A549 (cell line): Measurements from ENCODE around the gene CNTNAP2. TPM values are rescaled to one million over a fixed set of nuclear protein-coding genes. Genes with fewer than 3 reads are reported as not detected.

Source experiments
- ATAC-seq, 2 experiments: fragments of 200-7000 bp in 1 of 2; fragments of >200 bp in 1 of 2; cut with Nextera tagmentation in 1 of 2; cut with Tn5 transposase in 1 of 2; 3 replicates each; pipeline versions ENCODE4 v1.8.0 to v1.9.1; 2018 to 2020; ENCODE audit warnings: mild to moderate bottlenecking in 1 of 2, moderate library complexity in 1 of 2
- CTCF ChIA-PET: fragments of 300-600 bp; sonication (Branson Sonifier 250); formaldehyde crosslinking; extraction: SDS; loops from one replicate; lab custom pipeline; 2021; ENCODE audit warnings: antibody characterized with exemption, inconsistent platforms; lab: Yijun Ruan, JAX
- POLR2A ChIA-PET: fragments of 350-600 bp; formaldehyde crosslinking; extraction: SDS; loops from one replicate; lab custom pipeline; 2021; ENCODE audit warnings: antibody characterized with exemption, inconsistent platforms; lab: Yijun Ruan, JAX
- DNase-seq, 2 experiments: peaks; one replicate each; pipeline versions ENCODE4 v3.0.0 to v3.0.0-alpha.2; 2011 to 2016; ENCODE audit warnings: low read depth in 1 of 2, low spot score in 1 of 2
- FAIRE-seq: peaks from 2 replicates; lab custom pipeline; 2011; peaks lifted over from hg19 to GRCh38; lab: Jason Lieb, UNC
- H3K27ac ChIP-seq, 2 experiments: fragments of >200 bp; sonication (Bioruptor Twin); formaldehyde crosslinking; 3 replicates each; pipeline ENCODE4 v1.5.1; 2016 to 2017
- H3K4me1 ChIP-seq: fragments of >200 bp; sonication (Bioruptor Twin); formaldehyde crosslinking; 3 replicates; pipeline ENCODE4 v1.6.1; 2016
- H3K4me2 ChIP-seq: fragments of >200 bp; sonication (Bioruptor Twin); formaldehyde crosslinking; 3 replicates; pipeline ENCODE4 v1.6.1; 2016
- H3K4me3 ChIP-seq: fragments of >200 bp; sonication (Bioruptor Twin); formaldehyde crosslinking; 3 replicates; pipeline ENCODE4 v1.5.1; 2016
- H3K9me3 ChIP-seq: fragments of >200 bp; sonication (Bioruptor Twin); formaldehyde crosslinking; 3 replicates; pipeline ENCODE4 v1.6.1; 2016
- CBX2 ChIP-seq: fragments of 200-600 bp; sonication (generic); IDR thresholded peaks from 2 replicates; pipeline ENCODE4 v1.6.1; 2016; ENCODE audit warnings: low read depth, mild to moderate bottlenecking, borderline replicate concordance
- CTCF ChIP-seq: fragments of >200 bp; sonication (Bioruptor Twin); formaldehyde crosslinking; IDR thresholded peaks from 3 replicates; pipeline ENCODE4 v1.5.1; 2016
- EHMT2 ChIP-seq: fragments of 200-600 bp; sonication (generic); IDR thresholded peaks from 2 replicates; pipeline ENCODE4 v1.6.1; 2016; ENCODE audit warnings: antibody characterized with exemption, low read depth, mild to moderate bottlenecking, moderate library complexity
- FOXS1 ChIP-seq: fragments of 250-450 bp; sonication (Bioruptor Pico); IDR thresholded peaks from 2 replicates; pipeline ENCODE4 v1.5.0; 2020; ENCODE audit warnings: mild to moderate bottlenecking, moderate library complexity
- HEYL ChIP-seq: fragments of 250-450 bp; sonication (Bioruptor Pico); IDR thresholded peaks from 2 replicates; pipeline ENCODE4 v1.8.0; 2021; ENCODE audit warnings: mild to moderate bottlenecking, moderate library complexity
- HMGXB4 ChIP-seq: fragments of 250-450 bp; sonication (Bioruptor Pico); IDR thresholded peaks from 2 replicates; pipeline ENCODE4 v1.5.0; 2021; ENCODE audit warnings: mild to moderate bottlenecking, moderate library complexity, borderline replicate concordance
- JUNB ChIP-seq: fragments of >200 bp; sonication (Bioruptor Twin); formaldehyde crosslinking; IDR thresholded peaks from 2 replicates; pipeline ENCODE4 v1.6.1; 2016
- KDM1A ChIP-seq: fragments of 200-600 bp; sonication (generic); IDR thresholded peaks from 2 replicates; pipeline ENCODE4 v1.6.1; 2016; ENCODE audit warnings: low read depth, mild to moderate bottlenecking
- MAFK ChIP-seq: fragments of 450-650 bp; IDR thresholded peaks from 2 replicates; pipeline ENCODE4 v1.6.1; 2014; ENCODE audit not compliant: partially characterized antibody
- MYC ChIP-seq: IDR thresholded peaks from 2 replicates; pipeline ENCODE4 v1.6.1; 2012; ENCODE audit warnings: mild to moderate bottlenecking, inconsistent platforms, low read length, improper control_type of control experiment, borderline replicate concordance
- NFE2L2 ChIP-seq: fragments of 150-350 bp; conservative IDR thresholded peaks from 2 replicates; pipeline ENCODE4 v1.6.1; 2014; ENCODE audit warnings: low read length
- PHF8 ChIP-seq: fragments of 200-600 bp; sonication (generic); IDR thresholded peaks from 2 replicates; pipeline ENCODE4 v1.6.1; 2016; ENCODE audit warnings: low read depth, mild to moderate bottlenecking, antibody characterized with exemption, moderate library complexity, borderline replicate concordance
- POLR2A ChIP-seq: IDR thresholded peaks from 2 replicates; pipeline ENCODE4 v1.6.1; 2012; ENCODE audit warnings: mild to moderate bottlenecking, low read length
- RCOR1 ChIP-seq: fragments of 150-350 bp; IDR thresholded peaks from 2 replicates; pipeline ENCODE4 v1.6.1; 2014; ENCODE audit warnings: antibody characterized with exemption, low read length, low read depth
- SREBF2 ChIP-seq: fragments of 450-650 bp; IDR thresholded peaks from 2 replicates; pipeline ENCODE4 v1.6.1; 2014; ENCODE audit warnings: mild to moderate bottlenecking, moderate library complexity
- TFCP2L1 ChIP-seq: fragments of 250-450 bp; sonication (Bioruptor Pico); IDR thresholded peaks from 2 replicates; pipeline ENCODE4 v1.5.0; 2021; ENCODE audit warnings: mild to moderate bottlenecking
- WGBS: methylation state at CpG from one replicate; pipeline ENCODE4 v1.1.6; 2017; ENCODE audit errors: missing lambda C conversion rate; 5-methylcytosine and 5-hydroxymethylcytosine counted together
- polyA plus RNA-seq, 4 experiments: library from polyadenylated mRNA; depleted of rRNA in 3 of 4; stranded (reverse); fragments of >200 nt; fragmentation: RNase III in 1 of 4; extraction: RNeasy Plus Mini Kit Qiagen cat#74134 plus additional on column Dnase treatment in 1 of 4; gene quantifications; 2 replicates in 3 of 4; 3 replicates in 1 of 4; pipeline ENCODE4 v1.2.3, GENCODE V29; 2011 to 2017
- TF ChIP-seq, protein P1 (sequence below): fragments of 200-600 bp; sonication (generic); IDR thresholded peaks from 2 replicates; pipeline ENCODE4 v1.6.1; 2016; ENCODE audit warnings: antibody characterized with exemption, mild to moderate bottlenecking, moderate library complexity
- TF ChIP-seq, protein P2 (sequence below): fragments of 150-350 bp; IDR thresholded peaks from 2 replicates; pipeline ENCODE4 v1.6.1; 2014; ENCODE audit warnings: low read depth, mild to moderate bottlenecking, low read length
- TF ChIP-seq, protein P3 (sequence below): fragments of 250-450 bp; sonication (Bioruptor Pico); IDR thresholded peaks from 2 replicates; pipeline ENCODE4 v1.5.0; 2020; ENCODE audit warnings: low read depth, mild to moderate bottlenecking, moderate library complexity

Gene CNTNAP2
- polyA plus RNA-seq, 2 of the 4 experiments (the other 2 are of a cell fraction) = 0.05 to 0.13 TPM

DNA sequence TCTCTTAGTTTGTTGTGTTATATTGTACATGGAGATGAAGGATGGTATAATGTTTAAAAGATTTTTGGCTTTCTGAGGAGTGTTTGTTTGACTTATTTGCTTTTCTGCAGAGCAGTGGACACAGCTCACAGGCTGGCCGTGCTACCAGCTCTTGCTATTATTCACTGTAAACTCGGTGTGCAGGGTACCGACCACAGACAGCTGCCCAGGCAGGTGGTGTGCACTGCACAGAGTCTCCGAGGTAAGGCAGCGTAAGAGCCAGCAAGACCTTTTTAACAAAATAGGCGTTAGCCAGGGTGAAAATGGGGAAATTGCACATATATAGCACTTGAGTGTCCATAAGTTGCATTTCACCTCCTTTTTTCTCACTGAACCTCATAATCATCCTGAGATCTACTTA lies 438.0 kb downstream of the CNTNAP2 start:
- no peak overlapping the region for H3K4me3 ChIP-seq
- FAIRE-seq (no peak), ATAC-seq (no peak), DNase-seq (no peak)
- TF ChIP-seq HEYL (CRISPR knock-in tag) (no peak), NFE2L2 (no peak), CTCF (no peak), CBX2 (no peak), SREBF2 (no peak), FOXS1 (no peak), EHMT2 (no peak), MAFK (no peak), PHF8 (no peak), POLR2A (no peak), RCOR1 (no peak), JUNB (no peak), HMGXB4 (no peak), KDM1A (no peak), MYC (no peak), TFCP2L1 (CRISPR knock-in tag) (no peak)
- TF ChIP-seq, protein P1, sequence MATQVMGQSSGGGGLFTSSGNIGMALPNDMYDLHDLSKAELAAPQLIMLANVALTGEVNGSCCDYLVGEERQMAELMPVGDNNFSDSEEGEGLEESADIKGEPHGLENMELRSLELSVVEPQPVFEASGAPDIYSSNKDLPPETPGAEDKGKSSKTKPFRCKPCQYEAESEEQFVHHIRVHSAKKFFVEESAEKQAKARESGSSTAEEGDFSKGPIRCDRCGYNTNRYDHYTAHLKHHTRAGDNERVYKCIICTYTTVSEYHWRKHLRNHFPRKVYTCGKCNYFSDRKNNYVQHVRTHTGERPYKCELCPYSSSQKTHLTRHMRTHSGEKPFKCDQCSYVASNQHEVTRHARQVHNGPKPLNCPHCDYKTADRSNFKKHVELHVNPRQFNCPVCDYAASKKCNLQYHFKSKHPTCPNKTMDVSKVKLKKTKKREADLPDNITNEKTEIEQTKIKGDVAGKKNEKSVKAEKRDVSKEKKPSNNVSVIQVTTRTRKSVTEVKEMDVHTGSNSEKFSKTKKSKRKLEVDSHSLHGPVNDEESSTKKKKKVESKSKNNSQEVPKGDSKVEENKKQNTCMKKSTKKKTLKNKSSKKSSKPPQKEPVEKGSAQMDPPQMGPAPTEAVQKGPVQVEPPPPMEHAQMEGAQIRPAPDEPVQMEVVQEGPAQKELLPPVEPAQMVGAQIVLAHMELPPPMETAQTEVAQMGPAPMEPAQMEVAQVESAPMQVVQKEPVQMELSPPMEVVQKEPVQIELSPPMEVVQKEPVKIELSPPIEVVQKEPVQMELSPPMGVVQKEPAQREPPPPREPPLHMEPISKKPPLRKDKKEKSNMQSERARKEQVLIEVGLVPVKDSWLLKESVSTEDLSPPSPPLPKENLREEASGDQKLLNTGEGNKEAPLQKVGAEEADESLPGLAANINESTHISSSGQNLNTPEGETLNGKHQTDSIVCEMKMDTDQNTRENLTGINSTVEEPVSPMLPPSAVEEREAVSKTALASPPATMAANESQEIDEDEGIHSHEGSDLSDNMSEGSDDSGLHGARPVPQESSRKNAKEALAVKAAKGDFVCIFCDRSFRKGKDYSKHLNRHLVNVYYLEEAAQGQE = no peak
- TF ChIP-seq, protein P2, sequence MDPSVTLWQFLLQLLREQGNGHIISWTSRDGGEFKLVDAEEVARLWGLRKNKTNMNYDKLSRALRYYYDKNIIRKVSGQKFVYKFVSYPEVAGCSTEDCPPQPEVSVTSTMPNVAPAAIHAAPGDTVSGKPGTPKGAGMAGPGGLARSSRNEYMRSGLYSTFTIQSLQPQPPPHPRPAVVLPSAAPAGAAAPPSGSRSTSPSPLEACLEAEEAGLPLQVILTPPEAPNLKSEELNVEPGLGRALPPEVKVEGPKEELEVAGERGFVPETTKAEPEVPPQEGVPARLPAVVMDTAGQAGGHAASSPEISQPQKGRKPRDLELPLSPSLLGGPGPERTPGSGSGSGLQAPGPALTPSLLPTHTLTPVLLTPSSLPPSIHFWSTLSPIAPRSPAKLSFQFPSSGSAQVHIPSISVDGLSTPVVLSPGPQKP = no peak
- TF ChIP-seq, protein P3, sequence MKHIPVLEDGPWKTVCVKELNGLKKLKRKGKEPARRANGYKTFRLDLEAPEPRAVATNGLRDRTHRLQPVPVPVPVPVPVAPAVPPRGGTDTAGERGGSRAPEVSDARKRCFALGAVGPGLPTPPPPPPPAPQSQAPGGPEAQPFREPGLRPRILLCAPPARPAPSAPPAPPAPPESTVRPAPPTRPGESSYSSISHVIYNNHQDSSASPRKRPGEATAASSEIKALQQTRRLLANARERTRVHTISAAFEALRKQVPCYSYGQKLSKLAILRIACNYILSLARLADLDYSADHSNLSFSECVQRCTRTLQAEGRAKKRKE = no peak
- WGBS = 3% methylated on average over 6 of the region's 6 CpGs
- H3K27ac ChIP-seq = no peak overlapping the region
- H3K9me3 ChIP-seq = no peaks in the 10 kb centered on the region
- ChIA-PET POLR2A (no interaction called here), CTCF (no interaction called here)
- no peaks in the 10 kb centered on the region for H3K4me1 ChIP-seq
- H3K4me2 ChIP-seq = no peak overlapping the region
